K562 (cell line): Measurements from ENCODE around the gene MME. TPM values are rescaled to one million over a fixed set of nuclear protein-coding genes. Genes with fewer than 3 reads are reported as not detected.

Source experiments
- ARNT ChIP-seq, 2 experiments: fragments of 450-650 bp; IDR thresholded peaks; 2 replicates each; pipeline ENCODE4 v1.6.1; 2016; ENCODE audit warnings: mild to moderate bottlenecking in 1 of 2
- CBX5 ChIP-seq: IDR thresholded peaks from 2 replicates; pipeline ENCODE4 v1.6.1; 2014; ENCODE audit warnings: low read depth, borderline replicate concordance
- CHAMP1 ChIP-seq: fragments of 450-650 bp; IDR thresholded peaks from 2 replicates; pipeline ENCODE4 v1.6.1; 2016; ENCODE audit warnings: mild to moderate bottlenecking
- HDAC1 ChIP-seq, 2 experiments: fragments of 450-650 bp; IDR thresholded peaks; 2 replicates each; pipeline ENCODE4 v1.6.1; 2016 to 2017; ENCODE audit warnings: inconsistent platforms in 1 of 2, mild to moderate bottlenecking in 1 of 2, moderate library complexity in 1 of 2
- JUN ChIP-seq, 2 experiments: sonication (generic) in 1 of 2; formaldehyde crosslinking in 1 of 2; IDR thresholded peaks; 2 replicates each; pipeline versions ENCODE4 v1.6.1 to v1.8.0; 2012 to 2022; ENCODE audit warnings: borderline replicate concordance in 2 of 2, mild to moderate bottlenecking in 2 of 2, improper control_type of control experiment in 1 of 2, low read depth in 1 of 2, low read length in 1 of 2, missing genetic modification reagents in 1 of 2
- MEIS2 ChIP-seq: fragments of 450-650 bp; IDR thresholded peaks from 2 replicates; pipeline ENCODE4 v1.6.1; 2014; ENCODE audit warnings: mild to moderate bottlenecking; ENCODE audit not compliant: partially characterized antibody
- NBN ChIP-seq: fragments of 450-650 bp; IDR thresholded peaks from 2 replicates; pipeline ENCODE4 v1.6.1; 2016; ENCODE audit warnings: low read depth, mild to moderate bottlenecking
- NEUROD1 ChIP-seq: fragments of 150-350 bp; IDR thresholded peaks from 2 replicates; pipeline ENCODE4 v1.6.1; 2014; ENCODE audit warnings: borderline replicate concordance, low read length, low read depth; ENCODE audit not compliant: partially characterized antibody
- RREB1 ChIP-seq: fragments of 250-450 bp; sonication (Bioruptor Pico); IDR thresholded peaks from 2 replicates; pipeline ENCODE4 v1.4.0; 2020
- TCF7 ChIP-seq: sonication (generic); IDR thresholded peaks from 2 replicates; pipeline ENCODE4 v1.6.1; 2016; ENCODE audit warnings: antibody characterized with exemption, borderline replicate concordance
- ZNF512 ChIP-seq: IDR thresholded peaks from 2 replicates; pipeline ENCODE4 v1.6.1; 2016; ENCODE audit warnings: missing genetic modification characterization, missing compliant biosample characterization
- ZNF655 ChIP-seq: fragments of 250-450 bp; sonication (Bioruptor Pico); IDR thresholded peaks from 2 replicates; pipeline ENCODE4 v1.5.0; 2021
- polyA plus RNA-seq, 8 experiments: library from polyadenylated mRNA; depleted of rRNA in 4 of 8; stranded (reverse) in 5 of 8; unstranded in 3 of 8; fragments of >200 nt; fragmentation: Nextera tagmentation in 2 of 8; fragmentation: Illumina TruSeq in 1 of 8; extraction: Ambion mirVana in 2 of 8; extraction: Trizol in 1 of 8; gene quantifications; 2 replicates each; pipeline versions ENCODE4 v1.2.1 to v1.2.3, GENCODE V29; 2011 to 2014; ENCODE audit warnings: inconsistent platforms in 1 of 8, missing spikeins in 1 of 8
- total RNA-seq, 7 experiments: library from RNA; depleted of rRNA in 6 of 7; stranded (reverse); fragments of >200 nt in 6 of 7; fragmentation: Illumina TruSeq in 2 of 7; extraction: Trizol in 2 of 7; gene quantifications; 2 replicates each; pipeline versions ENCODE4 v1.2.1 to v1.2.3, GENCODE V29; 2011 to 2021; ENCODE audit warnings: low replicate concordance in 1 of 7
- TF ChIP-seq, protein P1 (sequence below): fragments of 450-650 bp; IDR thresholded peaks from 2 replicates; pipeline ENCODE4 v1.6.1; 2017; ENCODE audit warnings: antibody characterized with exemption

Gene MME
- total and polyA plus RNA-seq, 9 of the 15 experiments (the other 6 are each of a cell fraction or from before 2014, with no cell fraction given): 0.80 to 8.6 (median 2.5) TPM

- no peak for TF ChIP-seq RREB1 (CRISPR knock-in tag)
- TF ChIP-seq NBN: 0 out of 2 replicates have a peak, but pooled peaks have one; percentile 45
- peak; percentile 70 for TF ChIP-seq NEUROD1
- TF ChIP-seq MEIS2: peak; percentile 94
- TF ChIP-seq TCF7: peak; percentile 97
- TF ChIP-seq CHAMP1: peak; percentile 83
- TF ChIP-seq, protein P1, sequence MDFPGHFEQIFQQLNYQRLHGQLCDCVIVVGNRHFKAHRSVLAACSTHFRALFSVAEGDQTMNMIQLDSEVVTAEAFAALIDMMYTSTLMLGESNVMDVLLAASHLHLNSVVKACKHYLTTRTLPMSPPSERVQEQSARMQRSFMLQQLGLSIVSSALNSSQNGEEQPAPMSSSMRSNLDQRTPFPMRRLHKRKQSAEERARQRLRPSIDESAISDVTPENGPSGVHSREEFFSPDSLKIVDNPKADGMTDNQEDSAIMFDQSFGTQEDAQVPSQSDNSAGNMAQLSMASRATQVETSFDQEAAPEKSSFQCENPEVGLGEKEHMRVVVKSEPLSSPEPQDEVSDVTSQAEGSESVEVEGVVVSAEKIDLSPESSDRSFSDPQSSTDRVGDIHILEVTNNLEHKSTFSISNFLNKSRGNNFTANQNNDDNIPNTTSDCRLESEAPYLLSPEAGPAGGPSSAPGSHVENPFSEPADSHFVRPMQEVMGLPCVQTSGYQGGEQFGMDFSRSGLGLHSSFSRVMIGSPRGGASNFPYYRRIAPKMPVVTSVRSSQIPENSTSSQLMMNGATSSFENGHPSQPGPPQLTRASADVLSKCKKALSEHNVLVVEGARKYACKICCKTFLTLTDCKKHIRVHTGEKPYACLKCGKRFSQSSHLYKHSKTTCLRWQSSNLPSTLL: no peak
- 0 out of 2 replicates have a peak, but pooled peaks have one; percentile 11 for TF ChIP-seq CBX5
- peak; percentile 75 for TF ChIP-seq JUN (IDR thresholded peaks at IDR 0.05; ENCODE audit: borderline replicate concordance, low read depth, low read length)
- no peak for TF ChIP-seq JUN (CRISPR knock-in tag; IDR thresholded peaks at IDR 0.05; ENCODE audit: borderline replicate concordance)
- TF ChIP-seq ZNF655 (CRISPR knock-in tag): no peak
- no peak for TF ChIP-seq ZNF512
- 0 out of 4 replicates have a peak, but pooled peaks of 1 of the 2 experiments have one; percentile 18 for TF ChIP-seq HDAC1 (IDR thresholded peaks at IDR 0.05)
- peak; percentile 52 to 90; a peak in 1 of 4 replicates for TF ChIP-seq ARNT (IDR thresholded peaks at IDR 0.05)
Measured at GRCh38 chr3:155037508-155038202, 42.5 kb upstream of the MME start (continued).
